ENCODE results near the gene NEUROD2. TPM values are rescaled to one million over a fixed set of nuclear protein-coding genes. Genes with fewer than 3 reads are reported as not detected.

NEUROD2 gene
- total and polyA plus RNA-seq, 2 experiments from 2014 or later = not detected

GRCh38 chr17:39578272-39578671, 29.4 kb downstream of the NEUROD2 start (continued):
- TF ChIP-seq CTCF (conservative IDR thresholded peaks at IDR 0.05; ENCODE audit: low read depth in 2 of 2) = no peak
- no peak for TF ChIP-seq ETS1 (IDR thresholded peaks at IDR 0.05)
- TF ChIP-seq JUNB (IDR thresholded peaks at IDR 0.05; ENCODE audit: unreplicated experiment) = no peak
- TF ChIP-seq CREB1 (CRISPR knock-in tag; IDR thresholded peaks at IDR 0.05; ENCODE audit: low read depth) = no peak
- no peak for TF ChIP-seq POLR2AphosphoS5 (IDR thresholded peaks at IDR 0.05; ENCODE audit: low read depth)
- TF ChIP-seq REST (IDR thresholded peaks at IDR 0.05; ENCODE audit: unreplicated experiment) = no peak
- no peak for TF ChIP-seq STAT1 (IDR thresholded peaks at IDR 0.05; ENCODE audit: unreplicated experiment)
- TF ChIP-seq ZNF114 (CRISPR knock-in tag; IDR thresholded peaks at IDR 0.05) = no peak
- no peak for TF ChIP-seq EZH2phosphoT487 (IDR thresholded peaks at IDR 0.05; ENCODE audit: unreplicated experiment)
- no peak for TF ChIP-seq NANOG (IDR thresholded peaks at IDR 0.05; ENCODE audit: borderline replicate concordance)

GRCh38 chr17:39576187-39576586, 31.5 kb downstream of the NEUROD2 start:
- H3K4me1 Mint-ChIP-seq = peaks cover 43% of the 10 kb centered on the region
- peak; percentile 29 for ATAC-seq
- no peak overlapping the region for H2AFZ ChIP-seq
- TF ChIP-seq STAT1 (IDR thresholded peaks at IDR 0.05; ENCODE audit: unreplicated experiment) = no peak
- TF ChIP-seq CTCF (conservative IDR thresholded peaks at IDR 0.05; ENCODE audit: low read depth in 2 of 2) = peak; percentile 66 to 73
- H3K27ac Mint-ChIP-seq = no peak overlapping the region
- H3K4me3 ChIP-seq = no peak overlapping the region
- H4K20me1 ChIP-seq (replicated peaks; ENCODE audit: insufficient read depth) = no peaks in the 10 kb centered on the region
- peaks cover 38% of the 10 kb centered on the region for H3K4me1 ChIP-seq (ENCODE audit: insufficient read depth)
- H3K4me2 ChIP-seq = no peak overlapping the region
- no peaks in the 10 kb centered on the region for H3K9me2 ChIP-seq (ENCODE audit: insufficient read depth)
- H3K79me2 ChIP-seq (replicated peaks; ENCODE audit: insufficient read depth) = no peaks in the 10 kb centered on the region
- H3K27ac ChIP-seq (ENCODE audit: low read depth) = no peak overlapping the region
- no peaks in the 10 kb centered on the region for H3K9me3 Mint-ChIP-seq
- H3F3A ChIP-seq (replicated peaks; ENCODE audit: low read depth) = peaks cover 15% of the 10 kb centered on the region
- peaks cover 27% of the 10 kb centered on the region for H3K27me3 Mint-ChIP-seq (ENCODE audit: insufficient read depth, low read depth, poor library complexity)
- H3K27me3 ChIP-seq (ENCODE audit: insufficient read depth) = peaks cover 9% of the 10 kb centered on the region
- no peaks in the 10 kb centered on the region for H3K36me3 ChIP-seq (ENCODE audit: insufficient read depth)
- H3K36me3 Mint-ChIP-seq (ENCODE audit: low read depth) = peaks cover 3% of the 10 kb centered on the region; the same call in 1 of the 3 replicates
- DNase-seq (ENCODE audit: low spot score) = peak; percentile 83
- H3K4me3 Mint-ChIP-seq = no peak overlapping the region
